Breast epithelium (tissue), 4 donors: Measurements from ENCODE around the gene C10orf143. TPM values are rescaled to one million over a fixed set of nuclear protein-coding genes. Genes with fewer than 3 reads are reported as not detected.

Source experiments
- DNase-seq, 2 donors: peaks; one replicate each; pipeline ENCODE4 v3.0.0-alpha.2; 2019; ENCODE audit warnings: low spot score in 2 of 2
- H3K27ac ChIP-seq, 2 donors: fragments of 200-600 bp; sonication (generic) in 1 of 2; one replicate each; pipeline ENCODE4 v1.5.1; 2016 to 2019; ENCODE audit warnings: mild to moderate bottlenecking in 1 of 2
- H3K27me3 ChIP-seq, 2 donors: fragments of 200-600 bp; sonication (generic) in 1 of 2; one replicate each; pipeline versions ENCODE4 v1.5.1 to v1.6.0; 2017 to 2019; ENCODE audit warnings: control low read depth in 1 of 2, mild to moderate bottlenecking in 1 of 2
- H3K36me3 ChIP-seq: fragments of 200-600 bp; one replicate; pipeline ENCODE4 v1.5.1; 2019
- H3K4me1 ChIP-seq, 2 donors: fragments of 200-600 bp; sonication (generic); one replicate each; pipeline ENCODE4 v1.5.1; 2016 to 2019; ENCODE audit warnings: control low read depth in 1 of 2
- H3K4me3 ChIP-seq, 3 donors: fragments of 200-600 bp; sonication (generic); 1 replicate in 2 of 3; 2 replicates in 1 of 3; pipeline ENCODE4 v1.5.1; 2016 to 2019; ENCODE audit warnings: mild to moderate bottlenecking in 3 of 3, moderate library complexity in 2 of 3
- H3K9me3 ChIP-seq, 2 donors: fragments of 200-600 bp; sonication (generic) in 1 of 2; one replicate each; pipeline ENCODE4 v1.5.1; 2016 to 2019; ENCODE audit warnings: control low read depth in 1 of 2
- CTCF ChIP-seq, 3 donors: fragments of 450-650 bp; IDR thresholded peaks; one replicate each; pipeline ENCODE4 v1.5.1; 2016 to 2017; ENCODE audit warnings: antibody characterized with exemption in 3 of 3, mild to moderate bottlenecking in 3 of 3, moderate library complexity in 3 of 3
- POLR2A ChIP-seq: fragments of 450-650 bp; IDR thresholded peaks from one replicate; pipeline ENCODE4 v1.6.1; 2016; ENCODE audit warnings: antibody characterized with exemption, mild to moderate bottlenecking, moderate library complexity
- POLR2AphosphoS5 ChIP-seq, 3 donors: sonication (generic); formaldehyde crosslinking; IDR thresholded peaks; one replicate each; pipeline ENCODE4 v1.6.1; 2017; ENCODE audit warnings: antibody characterized with exemption in 3 of 3
- intact Hi-C: fragments of 100-400 bp; cut with DNase I; formaldehyde crosslinking; loops from one replicate; pipeline ENCODE4 v1.15.1; 2023; ENCODE audit warnings: low total_unique reads
- total RNA-seq, 3 donors: library from RNA; depleted of rRNA; stranded (reverse); fragments of >200 nt; gene quantifications; one replicate each; pipeline ENCODE4 v1.1.0, GENCODE V29; 2016

C10orf143 gene
- total RNA-seq, 3 donors from 2014 or later, result 2.1 to 6.6 (median 2.9) TPM

GRCh38 chr10:130052193-130052592 lies 58.4 kb downstream of the C10orf143 start:
- no peak overlapping the region for H3K4me3 ChIP-seq
- no peaks in the 10 kb centered on the region for H3K36me3 ChIP-seq
- no peak for DNase-seq
- intact Hi-C loops, result no loop called here
- peaks cover 0 to 6% of the 10 kb centered on the region in 2 donors for H3K27me3 ChIP-seq
- TF ChIP-seq CTCF (IDR thresholded peaks at IDR 0.05) (no peak), POLR2A (no peak), POLR2AphosphoS5 (IDR thresholded peaks at IDR 0.05) (no peak)
- H3K9me3 ChIP-seq, result peaks cover 6 to 7% of the 10 kb centered on the region in 2 donors
- H3K4me1 ChIP-seq, result no peaks in the 10 kb centered on the region
- H3K27ac ChIP-seq, result no peak overlapping the region

- Histone ChIP-seq H3K4me1 (no peaks in the 10 kb centered on the region), H3K4me3 (no peak overlapping the region), H3K9me3 (peaks cover 6 to 7% of the 10 kb centered on the region in 2 donors), H3K27me3 (peaks cover 0 to 8% of the 10 kb centered on the region in 2 donors), H3K27ac (no peak overlapping the region), H3K36me3 (no peaks in the 10 kb centered on the region)
- TF ChIP-seq CTCF (IDR thresholded peaks at IDR 0.05) (no peak), POLR2AphosphoS5 (IDR thresholded peaks at IDR 0.05) (no peak), POLR2A (no peak)
- intact Hi-C loops, result no loop called here
- no peak for DNase-seq
These were observed 59.9 kb downstream of the C10orf143 start for GRCh38 chr10:130050721-130051120.

GRCh38 chr10:130049987-130050386 lies 60.6 kb downstream of the C10orf143 start:
- intact Hi-C loops, result no loop called here
- Histone ChIP-seq H3K36me3 (no peaks in the 10 kb centered on the region), H3K27ac (no peak overlapping the region), H3K27me3 (peaks cover 0 to 15% of the 10 kb centered on the region in 2 donors), H3K4me3 (no peak overlapping the region), H3K4me1 (no peaks in the 10 kb centered on the region), H3K9me3 (peaks cover 6 to 7% of the 10 kb centered on the region in 2 donors)
- TF ChIP-seq CTCF (IDR thresholded peaks at IDR 0.05), result no peak
- DNase-seq, result no peak

- no peaks in the 10 kb centered on the region for H3K4me1 ChIP-seq
- no peak for TF ChIP-seq POLR2AphosphoS5 (IDR thresholded peaks at IDR 0.05)
- no peak for TF ChIP-seq CTCF (IDR thresholded peaks at IDR 0.05)
- no peak for TF ChIP-seq POLR2A
- H3K27me3 ChIP-seq, result peaks cover 0 to 23% of the 10 kb centered on the region in 2 donors
- peaks cover 6% of the 10 kb centered on the region in 2 donors for H3K9me3 ChIP-seq
- no peak overlapping the region for H3K27ac ChIP-seq
- no peak for DNase-seq
- no peak overlapping the region for H3K4me3 ChIP-seq
- intact Hi-C loops, result no loop called here
- H3K36me3 ChIP-seq, result no peaks in the 10 kb centered on the region
These were observed 61.4 kb downstream of the C10orf143 start for GRCh38 chr10:130049244-130049643.

GRCh38 chr10:130048081-130048480 lies 62.5 kb downstream of the C10orf143 start:
- Histone ChIP-seq H3K4me3 (no peak overlapping the region), H3K4me1 (no peaks in the 10 kb centered on the region), H3K9me3 (no peaks in the 10 kb centered on the region), H3K36me3 (no peaks in the 10 kb centered on the region), H3K27ac (no peak overlapping the region), H3K27me3 (peaks cover 0 to 31% of the 10 kb centered on the region in 2 donors)
- intact Hi-C loops, result no loop called here
- DNase-seq, result no peak
- TF ChIP-seq POLR2A (no peak), POLR2AphosphoS5 (IDR thresholded peaks at IDR 0.05) (no peak), CTCF (IDR thresholded peaks at IDR 0.05) (no peak)
